Frontal cortex (tissue), 4 donors: ENCODE results near the gene CELA2A. TPM values are rescaled to one million over a fixed set of nuclear protein-coding genes. Genes with fewer than 3 reads are reported as not detected.
"Not testable (repeated sequence)": the region's sequence is repeated elsewhere in the genome, so short reads cannot be mapped to it uniquely, and the experiment has no call there.

Experiments
- DNase-seq, 2 donors: peaks; one replicate each; pipeline ENCODE4 v3.0.0; 2012; ENCODE audit warnings: low spot score in 2 of 2
- FAIRE-seq: peaks from 2 replicates; lab custom pipeline; 2012; peaks lifted over from hg19 to GRCh38; lab: Jason Lieb, UNC
- total RNA-seq: library from RNA; depleted of rRNA; stranded (reverse); fragments of >200 nt; gene quantifications from one replicate; pipeline ENCODE4 v1.2.3, GENCODE V29; 2014
- donor health status: control.
- donor health status: control.
- donor health status: control.

CELA2A gene
- total RNA-seq, 1 donor from 2014 or later: not detected

- DNase-seq (no peak), FAIRE-seq (no peak)
Observed at GRCh38 chr1:15442119-15442518, 14.4 kb upstream of the CELA2A start.

GRCh38 chr1:15442759-15443158 lies 13.8 kb upstream of the CELA2A start:
- DNase-seq (no peak), FAIRE-seq (no peak)

- no peak for DNase-seq
- no peak for FAIRE-seq
Observed at GRCh38 chr1:15443281-15443680, 13.3 kb upstream of the CELA2A start.

GRCh38 chr1:15444468-15445389 lies 11.8 kb upstream of the CELA2A start:
- DNase-seq (no peak), FAIRE-seq (no peak)

GRCh38 chr1:15445390-15446122 lies 11.0 kb upstream of the CELA2A start:
- FAIRE-seq: no peak
- DNase-seq: no peak

- no peak for FAIRE-seq
- DNase-seq: no peak
Observed at GRCh38 chr1:15446212-15446611, 10.3 kb upstream of the CELA2A start.

GRCh38 chr1:15448877-15449462 lies 7.6 kb upstream of the CELA2A start:
- FAIRE-seq: no peak
- no peak for DNase-seq

GRCh38 chr1:15449567-15449966 lies 7.0 kb upstream of the CELA2A start:
- FAIRE-seq: no peak
- DNase-seq: no peak

- FAIRE-seq: no peak
- DNase-seq: no peak
Observed at GRCh38 chr1:15451014-15451722, 5.4 kb upstream of the CELA2A start.

GRCh38 chr1:15452216-15452615 lies 4.3 kb upstream of the CELA2A start:
- DNase-seq (no peak), FAIRE-seq (no peak)

- DNase-seq (no peak), FAIRE-seq (no peak)
Observed at GRCh38 chr1:15452866-15453571, 3.5 kb upstream of the CELA2A start.

GRCh38 chr1:15453734-15454133 lies 2.8 kb upstream of the CELA2A start:
- DNase-seq: no peak
- no peak for FAIRE-seq

GRCh38 chr1:15454256-15454655 lies 2.3 kb upstream of the CELA2A start:
- no peak for FAIRE-seq
- DNase-seq: no peak

- no peak for DNase-seq
- FAIRE-seq: no peak
Observed at GRCh38 chr1:15455522-15455921, 1.0 kb upstream of the CELA2A start.

- DNase-seq (no peak), FAIRE-seq (no peak)
Observed at GRCh38 chr1:15457585-15457984, 1.1 kb downstream of the CELA2A start.

GRCh38 chr1:15458388-15458787 lies 1.9 kb downstream of the CELA2A start:
- FAIRE-seq, DNase-seq: not testable (repeated sequence)

GRCh38 chr1:15459771-15460707 lies 3.5 kb downstream of the CELA2A start:
- FAIRE-seq (no peak), DNase-seq (no peak)

- FAIRE-seq: no peak
- DNase-seq: no peak
Observed at GRCh38 chr1:15460708-15461095, 4.2 kb downstream of the CELA2A start.
